HG02840 (cell line): ENCODE measurements around the gene HSD11B2.

ENCODE experiments used
- ATAC-seq: cut with Tn5 transposase; IDR thresholded peaks from one replicate; pipeline ENCODE4 v1.9.1; 2021; ENCODE audit warnings: mild to moderate bottlenecking, moderate library complexity, moderate number of reproducible peaks; ENCODE audit not compliant: unreplicated experiment, low FRiP score

HSD11B2 gene

DNA sequence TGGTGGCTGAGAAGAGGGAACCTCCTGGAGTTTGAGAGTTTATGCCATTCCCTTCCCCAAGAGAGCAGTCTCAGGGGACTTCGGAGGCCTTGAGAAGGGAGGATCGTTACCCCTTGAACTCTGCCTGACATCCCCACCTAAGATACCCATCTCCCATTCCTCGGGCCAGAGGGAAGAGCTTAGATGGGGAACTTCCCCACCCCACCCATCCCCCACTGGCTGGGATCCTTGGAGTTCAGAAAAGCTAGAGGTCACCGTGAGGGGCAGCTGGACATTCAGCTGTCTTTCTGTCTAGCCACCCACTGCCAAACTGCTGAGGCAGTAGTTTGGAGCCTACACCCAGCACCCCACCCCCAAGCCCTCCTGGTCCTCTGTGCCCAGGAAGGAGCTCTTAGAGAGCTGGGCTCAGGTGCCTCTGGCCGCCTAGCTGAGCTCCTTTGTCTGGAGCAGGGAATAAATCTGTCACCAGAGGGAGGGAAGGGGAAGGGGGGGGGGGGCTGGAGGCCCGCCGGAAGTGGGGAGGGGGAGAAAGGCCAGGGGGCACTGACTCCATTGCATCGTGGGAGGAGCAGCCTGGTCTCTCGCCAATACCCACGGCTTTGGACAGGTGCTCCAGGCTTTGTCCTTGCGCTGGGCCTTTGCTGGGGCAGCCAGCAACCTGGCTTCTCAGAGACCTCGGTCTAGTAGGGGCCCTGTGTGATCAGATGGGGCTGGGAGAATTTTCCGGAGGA lies 1.0 kb downstream of the HSD11B2 start:
- ATAC-seq, result no peak

DNA sequence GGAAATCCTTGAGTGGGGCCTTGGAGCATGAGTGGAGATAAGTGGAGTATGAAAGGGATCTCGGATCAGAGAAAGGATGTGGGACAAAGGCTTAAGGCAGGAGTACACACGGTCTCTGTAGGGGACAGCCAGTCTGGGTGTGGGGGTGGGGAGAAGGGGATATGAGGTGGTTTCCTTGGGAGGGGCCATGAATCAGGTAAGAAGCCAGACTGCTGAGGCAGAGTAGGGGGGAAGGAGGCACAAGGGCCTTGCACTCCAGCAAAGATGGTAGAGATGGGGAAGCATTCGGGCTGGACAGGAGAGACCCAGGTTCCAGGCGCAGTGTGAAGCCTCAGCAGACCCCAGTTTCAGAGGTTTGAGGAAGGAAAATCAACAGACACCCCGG lies 1.6 kb downstream of the HSD11B2 start:
- no peak for ATAC-seq

GRCh38 chr16:67433131-67433719 lies 2.3 kb downstream of the HSD11B2 start:
- ATAC-seq, result no peak

GRCh38 chr16:67435758-67436164 lies 4.8 kb downstream of the HSD11B2 start:
- ATAC-seq, result no peak

DNA sequence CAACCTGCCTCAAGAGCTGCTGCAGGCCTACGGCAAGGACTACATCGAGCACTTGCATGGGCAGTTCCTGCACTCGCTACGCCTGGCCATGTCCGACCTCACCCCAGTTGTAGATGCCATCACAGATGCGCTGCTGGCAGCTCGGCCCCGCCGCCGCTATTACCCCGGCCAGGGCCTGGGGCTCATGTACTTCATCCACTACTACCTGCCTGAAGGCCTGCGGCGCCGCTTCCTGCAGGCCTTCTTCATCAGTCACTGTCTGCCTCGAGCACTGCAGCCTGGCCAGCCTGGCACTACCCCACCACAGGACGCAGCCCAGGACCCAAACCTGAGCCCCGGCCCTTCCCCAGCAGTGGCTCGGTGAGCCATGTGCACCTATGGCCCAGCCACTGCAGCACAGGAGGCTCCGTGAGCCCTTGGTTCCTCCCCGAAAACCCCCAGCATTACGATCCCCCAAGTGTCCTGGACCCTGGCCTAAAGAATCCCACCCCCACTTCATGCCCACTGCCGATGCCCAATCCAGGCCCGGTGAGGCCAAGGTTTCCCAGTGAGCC lies 5.8 kb downstream of the HSD11B2 start:
- ATAC-seq, result no peak

DNA sequence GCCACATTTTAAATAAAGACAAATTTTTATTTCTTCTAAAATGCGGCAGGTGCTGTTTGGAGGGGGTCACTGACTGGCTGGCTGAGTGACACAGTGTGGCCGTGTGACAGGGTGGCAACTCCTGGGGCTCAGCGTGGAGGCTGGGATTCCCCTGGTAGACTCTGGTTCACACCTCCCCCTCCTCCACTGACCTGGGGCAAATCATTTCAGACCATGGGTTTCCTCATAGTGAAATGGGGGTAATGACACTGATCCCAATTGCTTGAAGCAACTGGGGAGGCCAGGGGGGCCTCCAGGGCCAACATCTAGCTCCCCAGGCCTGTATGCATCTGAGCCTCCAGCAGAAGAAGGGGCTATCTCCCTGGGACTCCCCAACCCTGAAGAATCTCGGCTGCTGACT lies 6.6 kb downstream of the HSD11B2 start:
- no peak for ATAC-seq

GRCh38 chr16:67438098-67438791 lies 7.3 kb downstream of the HSD11B2 start:
- no peak for ATAC-seq

GRCh38 chr16:67438824-67439393 lies 8.0 kb downstream of the HSD11B2 start:
- no peak for ATAC-seq

GRCh38 chr16:67441271-67441753 lies 10.4 kb downstream of the HSD11B2 start:
- ATAC-seq, result no peak

DNA sequence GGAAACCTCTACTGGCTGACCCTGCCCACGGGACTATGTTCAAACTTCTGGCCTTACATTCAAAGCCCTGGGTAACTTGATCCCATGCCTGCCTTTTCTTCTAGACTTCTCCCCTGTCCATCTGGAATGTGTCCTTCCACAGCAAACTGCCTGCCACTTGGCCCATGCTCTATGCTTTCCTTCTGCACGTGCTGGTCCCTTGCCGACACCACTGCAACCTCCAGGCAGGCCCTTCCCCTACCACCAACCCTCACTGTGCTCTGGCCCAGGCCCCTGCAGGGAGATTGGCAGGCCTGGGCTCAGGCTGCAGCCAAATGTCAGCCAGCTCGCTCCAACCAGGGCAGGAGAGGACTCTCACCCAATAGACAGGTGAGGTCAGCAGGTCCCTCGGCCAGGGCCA lies 11.0 kb downstream of the HSD11B2 start:
- no peak for ATAC-seq

DNA sequence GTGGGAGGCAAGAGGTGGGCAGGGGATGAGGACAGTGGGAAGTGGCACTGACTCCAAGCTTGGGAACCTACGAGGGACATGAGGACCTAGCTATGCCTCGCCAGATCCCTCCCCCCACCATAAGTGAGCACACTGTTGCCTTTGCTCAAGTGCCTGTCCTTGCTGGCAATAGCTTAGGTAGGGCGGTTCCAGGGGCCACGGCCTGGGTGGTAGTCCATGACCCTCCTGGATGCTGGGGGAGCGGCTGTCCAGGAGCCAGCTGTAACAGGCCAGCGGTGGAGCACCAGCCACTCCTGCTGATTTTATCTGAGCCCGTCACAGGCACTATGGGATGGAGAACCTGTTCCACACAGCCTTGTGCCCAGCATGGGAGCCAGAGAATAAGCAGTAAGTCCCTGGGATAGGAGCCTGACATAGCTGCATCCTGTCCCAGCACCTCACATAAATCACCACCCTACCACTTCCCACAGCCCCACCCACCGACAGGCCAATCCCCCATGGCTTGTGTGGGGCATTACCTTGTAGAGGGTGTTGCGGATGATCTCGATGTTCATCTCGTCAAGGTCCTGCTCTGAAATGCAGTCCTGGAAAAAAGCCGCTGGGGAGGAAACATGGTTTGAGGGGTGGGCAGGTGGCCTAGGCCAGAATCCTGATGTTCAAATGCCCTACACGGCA lies 11.8 kb downstream of the HSD11B2 start:
- ATAC-seq, result no peak

DNA sequence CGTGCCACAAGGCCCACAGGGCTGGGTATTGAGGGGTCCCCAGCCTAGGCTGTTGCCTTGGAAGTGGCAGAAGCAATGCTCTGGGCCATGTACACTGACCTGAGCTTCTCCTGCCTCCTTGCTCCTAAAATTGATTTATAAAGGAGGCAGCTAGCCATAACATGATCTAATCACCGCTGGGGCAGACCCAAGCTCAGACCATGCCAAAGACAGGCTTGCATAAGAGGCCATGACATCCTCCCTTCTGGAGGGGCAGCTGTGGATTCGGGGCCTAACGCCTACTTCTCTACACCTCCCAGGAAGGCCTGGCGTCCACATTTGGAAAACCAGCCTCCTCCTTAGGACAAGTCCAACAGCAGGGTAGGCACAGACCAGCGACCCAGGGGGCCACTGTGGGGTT lies 12.3 kb downstream of the HSD11B2 start:
- no peak for ATAC-seq

DNA sequence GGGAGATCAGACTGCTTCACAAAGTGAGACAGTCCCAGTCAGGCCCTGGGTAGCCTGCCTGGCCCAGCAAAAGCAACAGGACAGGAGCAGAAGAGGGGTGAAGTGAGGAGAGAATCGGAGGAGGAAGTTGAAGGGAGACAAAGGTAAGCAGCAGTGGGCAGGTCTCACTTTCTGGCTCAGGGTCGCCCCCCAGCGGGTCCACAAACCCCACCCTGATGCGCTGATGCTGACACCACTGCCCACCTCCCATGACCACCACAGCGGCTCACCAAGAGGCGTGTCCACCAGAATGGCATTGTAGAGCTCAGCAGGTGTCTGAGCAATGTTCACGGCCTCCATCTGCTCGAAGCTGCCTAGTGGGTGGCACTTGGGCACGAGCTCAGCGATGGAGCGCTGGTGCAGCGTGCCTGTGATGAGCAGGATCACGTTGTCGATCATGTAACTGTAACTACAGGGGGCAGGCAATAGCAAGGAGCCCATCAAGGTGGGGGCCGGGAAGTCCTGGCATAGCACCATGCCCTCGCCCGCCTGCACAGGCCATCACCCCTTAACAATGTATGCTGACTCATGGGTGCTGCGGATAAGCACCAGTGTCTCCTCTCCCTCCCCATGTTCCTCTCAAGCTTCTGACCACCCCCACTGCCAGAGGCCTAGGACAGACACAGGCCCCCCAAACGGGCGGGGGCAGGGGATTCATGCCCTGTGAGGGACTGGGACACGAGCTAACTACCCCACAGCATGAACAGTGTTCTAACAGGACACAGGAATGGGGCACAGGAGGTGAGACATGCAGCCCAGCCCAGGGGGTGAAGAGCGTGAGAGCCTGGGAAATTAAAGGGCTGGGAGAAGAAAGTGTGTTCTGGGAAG lies 13.6 kb downstream of the HSD11B2 start:
- no peak for ATAC-seq

- no peak for ATAC-seq
Measured at GRCh38 chr16:67445126-67445426, 14.2 kb downstream of the HSD11B2 start.

- ATAC-seq, result no peak
Measured at GRCh38 chr16:67445441-67445912, 14.6 kb downstream of the HSD11B2 start.

GRCh38 chr16:67445913-67446907 lies 15.3 kb downstream of the HSD11B2 start:
- ATAC-seq, result no peak

GRCh38 chr16:67446968-67447507 lies 16.1 kb downstream of the HSD11B2 start:
- no peak for ATAC-seq

- no peak for ATAC-seq
Measured at GRCh38 chr16:67447508-67448076, 16.7 kb downstream of the HSD11B2 start.
